Measurements from ENCODE around the gene IRF3. TPM values are rescaled to one million over a fixed set of nuclear protein-coding genes. Genes with fewer than 3 reads are reported as not detected.
A peak's percentile ranks its signal among the peaks of the same experiment; 100 is the strongest.

Gene IRF3
- total RNA-seq, 4 donors from 2014 or later, result 73.0 to 164 (median 104) TPM

DNA sequence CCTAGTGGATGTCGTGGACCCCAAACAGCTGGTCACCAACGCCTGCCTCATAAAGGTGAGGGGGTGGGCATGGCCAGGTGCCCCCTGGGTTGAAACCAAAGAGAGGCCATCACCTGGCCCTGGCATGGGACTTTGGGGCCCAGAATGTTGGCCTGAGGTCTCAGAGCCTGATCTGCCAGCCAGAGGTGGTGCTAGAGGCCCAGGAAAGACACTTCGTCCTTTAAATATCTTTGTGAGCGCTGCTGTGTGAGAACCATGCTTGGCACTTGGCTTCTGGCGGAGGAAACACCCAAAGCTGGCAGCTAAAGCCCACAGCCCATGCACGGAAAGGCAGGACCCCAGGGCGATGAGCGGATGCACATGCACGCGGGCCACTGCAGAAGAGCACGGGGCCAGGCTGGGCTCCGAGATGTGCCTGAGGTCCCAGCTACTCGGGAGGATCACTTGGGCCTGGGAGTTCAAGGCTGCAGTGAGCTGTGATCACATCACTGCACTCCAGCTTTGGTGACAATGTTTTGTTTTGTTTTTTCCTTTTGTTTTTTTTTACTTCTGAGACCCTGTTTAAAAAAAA lies 19.4 kb upstream of the IRF3 start:
- Histone ChIP-seq H3K27me3 (peaks cover 14% of the 10 kb centered on the region), H3K4me1 (peaks cover 14 to 20% (median 18%) of the 10 kb centered on the region in 4 donors), H3K36me3 (peaks cover 0 to 16% (median 10%) of the 10 kb centered on the region in 4 donors), H3K9me3 (no peaks in the 10 kb centered on the region), H3K4me3 (no peak overlapping the region), H3K27ac (no peak overlapping the region)
- in situ Hi-C loops (cut with MboI; ENCODE audit: low pct_ligation_motif_present in 1 of 4, low pct_unique_long_range_greater_than_20kb in 1 of 4, low sequenced_read_pairs in 3 of 4), result no loop called here
- WGBS, 2 donors (ENCODE audit: low coverage in 1 of 2), result 89% methylated on average over 13 of the region's 13 CpGs; no CpG with 5 or more reads in 1 of the 2 donors
- DNase-seq, result no peak
- TF ChIP-seq, protein P1, sequence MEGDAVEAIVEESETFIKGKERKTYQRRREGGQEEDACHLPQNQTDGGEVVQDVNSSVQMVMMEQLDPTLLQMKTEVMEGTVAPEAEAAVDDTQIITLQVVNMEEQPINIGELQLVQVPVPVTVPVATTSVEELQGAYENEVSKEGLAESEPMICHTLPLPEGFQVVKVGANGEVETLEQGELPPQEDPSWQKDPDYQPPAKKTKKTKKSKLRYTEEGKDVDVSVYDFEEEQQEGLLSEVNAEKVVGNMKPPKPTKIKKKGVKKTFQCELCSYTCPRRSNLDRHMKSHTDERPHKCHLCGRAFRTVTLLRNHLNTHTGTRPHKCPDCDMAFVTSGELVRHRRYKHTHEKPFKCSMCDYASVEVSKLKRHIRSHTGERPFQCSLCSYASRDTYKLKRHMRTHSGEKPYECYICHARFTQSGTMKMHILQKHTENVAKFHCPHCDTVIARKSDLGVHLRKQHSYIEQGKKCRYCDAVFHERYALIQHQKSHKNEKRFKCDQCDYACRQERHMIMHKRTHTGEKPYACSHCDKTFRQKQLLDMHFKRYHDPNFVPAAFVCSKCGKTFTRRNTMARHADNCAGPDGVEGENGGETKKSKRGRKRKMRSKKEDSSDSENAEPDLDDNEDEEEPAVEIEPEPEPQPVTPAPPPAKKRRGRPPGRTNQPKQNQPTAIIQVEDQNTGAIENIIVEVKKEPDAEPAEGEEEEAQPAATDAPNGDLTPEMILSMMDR (IDR thresholded peaks at IDR 0.05), result no peak
- TF ChIP-seq POLR2AphosphoS5 (IDR thresholded peaks at IDR 0.05) (no peak), EP300 (IDR thresholded peaks at IDR 0.05; ENCODE audit: low read depth) (no peak), POLR2A (IDR thresholded peaks at IDR 0.05) (no peak)
- intact Hi-C loops (cut with DNase I; ENCODE audit: low total_unique reads), result loop anchor here (10.0 kb wide), 1 partner anchor 210 kb away; the partner anchor contains the start of gene FLT3LG

GRCh38 chr19:49684251-49684982 lies 18.8 kb upstream of the IRF3 start:
- no peaks in the 10 kb centered on the region for H3K9me3 ChIP-seq
- in situ Hi-C loops (cut with MboI; ENCODE audit: low pct_ligation_motif_present in 1 of 4, low pct_unique_long_range_greater_than_20kb in 1 of 4, low sequenced_read_pairs in 3 of 4), result no loop called here
- 73 to 79% methylated on average over 3 to 32 of the region's 35 CpGs for WGBS, 2 donors (ENCODE audit: low coverage in 1 of 2)
- no peak for DNase-seq
- no peak overlapping the region for H3K4me3 ChIP-seq
- H3K27me3 ChIP-seq, result peaks cover 7% of the 10 kb centered on the region
- H3K4me1 ChIP-seq, result peaks cover 11 to 20% (median 17%) of the 10 kb centered on the region in 4 donors
- TF ChIP-seq, protein P1 (IDR thresholded peaks at IDR 0.05), result peak; percentile 40 to 59 (median 53)
- no peak for TF ChIP-seq POLR2AphosphoS5 (IDR thresholded peaks at IDR 0.05)
- TF ChIP-seq POLR2A (IDR thresholded peaks at IDR 0.05), result no peak
- peaks cover 0 to 16% (median 10%) of the 10 kb centered on the region in 4 donors for H3K36me3 ChIP-seq
- H3K27ac ChIP-seq, result no peak overlapping the region
- intact Hi-C loops (cut with DNase I; ENCODE audit: low total_unique reads), result loop anchor here (10.0 kb wide), 1 partner anchor 210 kb away; the partner anchor contains the start of gene FLT3LG

GRCh38 chr19:49683814-49684250 lies 18.2 kb upstream of the IRF3 start:
- Histone ChIP-seq H3K4me3 (no peak overlapping the region), H3K27ac (no peak overlapping the region), H3K9me3 (no peaks in the 10 kb centered on the region), H3K36me3 (peaks cover 0 to 16% (median 10%) of the 10 kb centered on the region in 4 donors), H3K27me3 (peaks cover 2% of the 10 kb centered on the region), H3K4me1 (peaks cover 9 to 23% (median 20%) of the 10 kb centered on the region in 4 donors)
- intact Hi-C loops (cut with DNase I; ENCODE audit: low total_unique reads) (loop anchor here (10.0 kb wide), 1 partner anchor 209 kb away; the partner anchor contains the start of gene FLT3LG), in situ Hi-C loops (cut with MboI; ENCODE audit: low pct_ligation_motif_present in 1 of 4, low pct_unique_long_range_greater_than_20kb in 1 of 4, low sequenced_read_pairs in 3 of 4) (no loop called here)
- WGBS, 2 donors (ENCODE audit: low coverage in 1 of 2), result 91 to 100% methylated on average over 1 to 18 of the region's 18 CpGs
- TF ChIP-seq POLR2AphosphoS5 (IDR thresholded peaks at IDR 0.05) (no peak), EP300 (IDR thresholded peaks at IDR 0.05; ENCODE audit: low read depth) (no peak), POLR2A (IDR thresholded peaks at IDR 0.05) (no peak)
- TF ChIP-seq, protein P1 (IDR thresholded peaks at IDR 0.05), result no peak
- DNase-seq, result no peak

DNA sequence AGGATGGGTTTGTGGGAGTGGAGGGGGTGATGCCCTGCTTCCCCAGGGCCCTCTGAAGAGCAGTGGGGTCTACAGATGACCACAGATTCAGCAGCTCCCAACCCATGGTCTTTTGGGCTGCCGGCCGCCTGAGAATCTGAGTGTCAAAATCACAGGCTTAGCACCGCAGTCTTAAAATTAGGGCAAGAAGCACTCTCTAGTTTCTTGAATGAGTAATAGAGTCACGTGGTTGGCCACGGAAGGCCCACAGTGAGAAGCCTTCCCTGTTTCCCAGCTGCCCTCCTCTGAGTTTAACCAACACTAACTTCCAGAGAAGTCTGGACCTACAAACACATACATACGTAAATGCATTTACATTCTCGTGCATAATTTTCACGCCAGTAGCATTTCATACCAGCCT lies 16.6 kb upstream of the IRF3 start:
- peaks cover 9 to 35% (median 31%) of the 10 kb centered on the region in 4 donors for H3K4me1 ChIP-seq
- in situ Hi-C loops (cut with MboI; ENCODE audit: low pct_ligation_motif_present in 1 of 4, low pct_unique_long_range_greater_than_20kb in 1 of 4, low sequenced_read_pairs in 3 of 4) (no loop called here), intact Hi-C loops (cut with DNase I; ENCODE audit: low total_unique reads) (loop anchor here (10.0 kb wide), 1 partner anchor 207 kb away; the partner anchor contains the start of gene FLT3LG)
- DNase-seq, result no peak
- 82 to 97% methylated on average over 3 to 8 of the region's 8 CpGs for WGBS, 2 donors (ENCODE audit: low coverage in 1 of 2)
- H3K4me3 ChIP-seq, result no peak overlapping the region
- H3K36me3 ChIP-seq, result peaks cover 0 to 16% (median 10%) of the 10 kb centered on the region in 4 donors
- no peak overlapping the region for H3K27ac ChIP-seq
- H3K9me3 ChIP-seq, result no peaks in the 10 kb centered on the region
- TF ChIP-seq POLR2AphosphoS5 (IDR thresholded peaks at IDR 0.05), result no peak
- TF ChIP-seq POLR2A (IDR thresholded peaks at IDR 0.05), result no peak
- no peak for TF ChIP-seq EP300 (IDR thresholded peaks at IDR 0.05; ENCODE audit: low read depth)
- TF ChIP-seq, protein P1 (IDR thresholded peaks at IDR 0.05), result no peak
- no peaks in the 10 kb centered on the region for H3K27me3 ChIP-seq

Measured in transverse colon (tissue), 4 donors.